ENCODE data around the gene IZUMO4. TPM values are rescaled to one million over a fixed set of nuclear protein-coding genes. Genes with fewer than 3 reads are reported as not detected.

The IZUMO4 gene, protein sequence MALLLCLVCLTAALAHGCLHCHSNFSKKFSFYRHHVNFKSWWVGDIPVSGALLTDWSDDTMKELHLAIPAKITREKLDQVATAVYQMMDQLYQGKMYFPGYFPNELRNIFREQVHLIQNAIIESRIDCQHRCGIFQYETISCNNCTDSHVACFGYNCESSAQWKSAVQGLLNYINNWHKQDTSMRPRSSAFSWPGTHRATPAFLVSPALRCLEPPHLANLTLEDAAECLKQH
- 1.0 and 1.6 TPM in 2 replicates for total RNA-seq

GRCh38 chr19:2096480-2097202, at the start of gene IZUMO4:
Gene IZUMO4, plus strand, starts transcription at chr19:2096915. Its CDS starts 31 bp downstream, at chr19:2096946.

GRCh38 chr19:2050991-2051772, 45.5 kb upstream of the IZUMO4 start, which contains the start of gene MKNK2:
Gene MKNK2, minus strand, starts transcription at chr19:2051244. Its CDS starts 393 bp downstream, at chr19:2050851.

DNA sequence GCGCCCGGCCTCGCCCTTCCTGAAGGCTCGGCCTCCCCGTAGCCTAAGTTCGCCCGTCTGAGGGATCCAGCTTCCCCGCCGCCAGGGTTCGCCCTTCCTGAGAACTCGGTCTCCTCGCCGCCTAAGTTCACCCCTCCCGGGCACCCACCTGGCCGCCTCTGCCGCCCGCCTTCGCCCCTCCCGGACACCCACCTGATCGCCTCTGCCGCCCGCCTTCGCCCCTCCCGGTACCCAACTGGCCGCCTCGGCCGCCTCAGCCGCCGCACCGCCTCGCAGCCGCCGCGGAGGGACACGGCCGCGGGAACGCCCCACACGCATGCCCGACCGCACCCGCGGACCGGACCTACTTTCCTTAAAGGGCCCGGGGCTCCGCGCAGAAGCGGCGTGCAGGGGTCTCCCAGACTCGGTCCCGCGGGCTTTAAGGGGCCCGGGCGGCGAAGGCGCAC, 658 bp upstream of the IZUMO4 start, which contains the start of gene MOB3A:
Gene MOB3A (minus strand): TSS at position 293 of the 446 bp plus-strand sequence. CDS start 17,766 bp downstream, outside the sequence.

Other genes starting within 250 kb of the IZUMO4 start
- gene REXO1, start 248.4 kb upstream of the IZUMO4 start, total RNA-seq = 2.7 TPM in 2 replicates
- gene KLF16, start 233.3 kb upstream of the IZUMO4 start, total RNA-seq = 1.7 and 2.3 TPM in 2 replicates
- 75.2 and 78.2 TPM in 2 replicates for gene ABHD17A, start 211.4 kb upstream of the IZUMO4 start, total RNA-seq
- gene ADAT3, start 191.5 kb upstream of the IZUMO4 start, total RNA-seq = 1.00 and 1.4 TPM in 2 replicates
- gene SCAMP4, start 191.5 kb upstream of the IZUMO4 start, total RNA-seq = 19.3 and 22.0 TPM in 2 replicates
- gene CSNK1G2, start 155.7 kb upstream of the IZUMO4 start, total RNA-seq = 58.3 and 66.8 TPM in 2 replicates
- 36.4 and 47.9 TPM in 2 replicates for gene BTBD2, start 81.2 kb upstream of the IZUMO4 start, total RNA-seq
- 75.9 and 141 TPM in 2 replicates for gene MKNK2, start 45.7 kb upstream of the IZUMO4 start, total RNA-seq
- gene MOB3A, start 589 bp upstream of the IZUMO4 start, total RNA-seq = 11.2 and 14.3 TPM in 2 replicates
- 70.8 and 93.7 TPM in 2 replicates for gene AP3D1, start 54.7 kb downstream of the IZUMO4 start, total RNA-seq
- gene DOT1L, start 67.0 kb downstream of the IZUMO4 start, total RNA-seq = 2.7 and 3.0 TPM in 2 replicates
- 37.3 and 41.0 TPM in 2 replicates for gene PLEKHJ1, start 139.4 kb downstream of the IZUMO4 start, total RNA-seq
- 21.3 and 23.7 TPM in 2 replicates for gene SF3A2, start 139.9 kb downstream of the IZUMO4 start, total RNA-seq
- 0.28 and 0.46 TPM in 2 replicates for gene AMH, start 152.4 kb downstream of the IZUMO4 start, total RNA-seq
- 0.37 TPM in 1 of 2 replicates, not detected in the other for gene JSRP1, start 159.5 kb downstream of the IZUMO4 start, total RNA-seq
- not detected in 2 replicates for gene PEAK3, start 185.3 kb downstream of the IZUMO4 start, total RNA-seq
- under 0.01 TPM in 1 of 2 replicates, not detected in the other for gene LINGO3, start 211.2 kb downstream of the IZUMO4 start, total RNA-seq
- 98.0 and 104 TPM in 2 replicates for gene LSM7, start 231.7 kb downstream of the IZUMO4 start, total RNA-seq
- gene SPPL2B, start 231.8 kb downstream of the IZUMO4 start, total RNA-seq = 25.0 and 38.2 TPM in 2 replicates